HepG2 (cell line): ENCODE data around the gene ZKSCAN1. TPM values are rescaled to one million over a fixed set of nuclear protein-coding genes. Genes with fewer than 3 reads are reported as not detected.

Experiments
- GATA4 ChIP-seq: sonication (generic); IDR thresholded peaks from 2 replicates; pipeline ENCODE4 v1.6.1; 2016; ENCODE audit warnings: antibody characterized with exemption, low read depth, borderline replicate concordance
- GLI4 ChIP-seq: sonication (generic); formaldehyde crosslinking; IDR thresholded peaks from 2 replicates; pipeline ENCODE4 v1.5.1; 2020; ENCODE audit warnings: missing genetic modification reagents, mild to moderate bottlenecking, moderate library complexity, borderline replicate concordance
- HCFC1 ChIP-seq: fragments of 150-350 bp; IDR thresholded peaks from 2 replicates; pipeline ENCODE4 v1.6.1; 2014; ENCODE audit warnings: low read depth, low read length
- HOXA3 ChIP-seq: sonication (generic); formaldehyde crosslinking; IDR thresholded peaks from 2 replicates; pipeline ENCODE4 v1.5.0; 2020; ENCODE audit warnings: missing genetic modification reagents
- JARID2 ChIP-seq: sonication (generic); formaldehyde crosslinking; IDR thresholded peaks from 2 replicates; pipeline ENCODE4 v1.8.1; 2023; ENCODE audit warnings: missing genetic modification reagents, inconsistent platforms; ENCODE audit not compliant: insufficient replicate concordance
- MAF1 ChIP-seq: sonication (generic); formaldehyde crosslinking; IDR thresholded peaks from 2 replicates; pipeline ENCODE4 v1.5.0; 2020; ENCODE audit warnings: missing genetic modification reagents, borderline replicate concordance
- MED13 ChIP-seq: sonication (generic); formaldehyde crosslinking; IDR thresholded peaks from 2 replicates; pipeline ENCODE4 v1.5.0; 2020; ENCODE audit warnings: missing genetic modification reagents
- NFE2L1 ChIP-seq: sonication (generic); formaldehyde crosslinking; IDR thresholded peaks from 2 replicates; pipeline ENCODE4 v1.4.0; 2020; ENCODE audit warnings: missing genetic modification reagents, mild to moderate bottlenecking, borderline replicate concordance
- NFKB2 ChIP-seq: sonication (generic); formaldehyde crosslinking; IDR thresholded peaks from 2 replicates; pipeline ENCODE4 v1.4.0; 2020; ENCODE audit warnings: missing genetic modification reagents, borderline replicate concordance
- POLR2A ChIP-seq, 2 experiments: IDR thresholded peaks; 2 replicates each; pipeline ENCODE4 v1.6.1; 2011; ENCODE audit warnings: low read depth in 2 of 2, low read length in 2 of 2, mild to moderate bottlenecking in 1 of 2, moderate library complexity in 1 of 2; ENCODE audit not compliant: insufficient read depth in 1 of 2
- RAD21 ChIP-seq: fragments of 450-650 bp; formaldehyde crosslinking; IDR thresholded peaks from 2 replicates; pipeline ENCODE4 v1.5.0; 2020; ENCODE audit warnings: mild to moderate bottlenecking
- RFX5 ChIP-seq: IDR thresholded peaks from 2 replicates; pipeline ENCODE4 v1.6.1; 2011; ENCODE audit warnings: low read depth, low read length, improper control_type of control experiment
- SATB2 ChIP-seq: sonication (generic); formaldehyde crosslinking; IDR thresholded peaks from 2 replicates; pipeline ENCODE4 v1.5.0; 2020; ENCODE audit warnings: missing genetic modification reagents
- THAP11 ChIP-seq: IDR thresholded peaks from 2 replicates; pipeline ENCODE4 v1.6.1; 2016; ENCODE audit warnings: missing biosample characterization, missing genetic modification reagents
- ZEB1 ChIP-seq: IDR thresholded peaks from 2 replicates; pipeline ENCODE4 v1.6.1; 2012; ENCODE audit warnings: mild to moderate bottlenecking, low read depth, inconsistent platforms; ENCODE audit not compliant: insufficient replicate concordance
- ZFY ChIP-seq: sonication (generic); formaldehyde crosslinking; IDR thresholded peaks from 2 replicates; pipeline ENCODE4 v1.4.0; 2020; ENCODE audit warnings: missing genetic modification reagents
- ZNF572 ChIP-seq: sonication (generic); formaldehyde crosslinking; IDR thresholded peaks from 2 replicates; pipeline ENCODE4 v1.5.1; 2020; ENCODE audit warnings: mild to moderate bottlenecking, missing genetic modification reagents
- ZNF652 ChIP-seq: IDR thresholded peaks from 2 replicates; pipeline ENCODE4 v1.6.1; 2016; ENCODE audit warnings: low read depth, borderline replicate concordance
- ZNF674 ChIP-seq: sonication (generic); formaldehyde crosslinking; IDR thresholded peaks from 2 replicates; pipeline ENCODE4 v1.5.0; 2020; ENCODE audit warnings: low read depth, mild to moderate bottlenecking, missing genetic modification reagents
- ZSCAN20 ChIP-seq: sonication (generic); formaldehyde crosslinking; IDR thresholded peaks from 2 replicates; pipeline ENCODE4 v1.4.0; 2020; ENCODE audit warnings: missing genetic modification reagents, mild to moderate bottlenecking, borderline replicate concordance
- polyA plus RNA-seq, 8 experiments: library from polyadenylated mRNA; depleted of rRNA in 3 of 8; stranded (reverse) in 7 of 8; unstranded in 1 of 8; fragments of >200 nt; fragmentation: Illumina TruSeq in 4 of 8; extraction: Trizol in 4 of 8; gene quantifications; 2 replicates each; pipeline versions ENCODE4 v1.2.1 to v1.2.3, GENCODE V29; 2011 to 2016; ENCODE audit warnings: low read depth in 4 of 8, missing spikeins in 1 of 8, mixed read lengths in 1 of 8; ENCODE audit not compliant: insufficient read depth in 1 of 8
- total RNA-seq, 5 experiments: library from RNA; depleted of rRNA; stranded (reverse); fragments of >200 nt; fragmentation: Illumina TruSeq; extraction: Trizol; gene quantifications; 2 replicates each; pipeline ENCODE4 v1.2.3, GENCODE V29; 2016; ENCODE audit warnings: low read depth in 1 of 5
- TF ChIP-seq, protein P1 (sequence below): sonication (generic); formaldehyde crosslinking; IDR thresholded peaks from 2 replicates; pipeline ENCODE4 v1.5.0; 2020; ENCODE audit warnings: mild to moderate bottlenecking, missing genetic modification reagents, borderline replicate concordance
- TF ChIP-seq, protein P2 (sequence below): sonication (generic); formaldehyde crosslinking; IDR thresholded peaks from 2 replicates; pipeline ENCODE4 v1.4.0; 2020; ENCODE audit warnings: missing genetic modification reagents
- TF ChIP-seq, protein P3 (sequence below): sonication (generic); formaldehyde crosslinking; IDR thresholded peaks from 2 replicates; pipeline ENCODE4 v1.4.0; 2020; ENCODE audit warnings: missing genetic modification reagents, low read depth, mild to moderate bottlenecking, borderline replicate concordance

Gene ZKSCAN1
- total and polyA plus RNA-seq, 2 of the 13 experiments (the other 11 are each of a cell fraction or from before 2014, with no cell fraction given) = 46.4 to 60.6 TPM

DNA sequence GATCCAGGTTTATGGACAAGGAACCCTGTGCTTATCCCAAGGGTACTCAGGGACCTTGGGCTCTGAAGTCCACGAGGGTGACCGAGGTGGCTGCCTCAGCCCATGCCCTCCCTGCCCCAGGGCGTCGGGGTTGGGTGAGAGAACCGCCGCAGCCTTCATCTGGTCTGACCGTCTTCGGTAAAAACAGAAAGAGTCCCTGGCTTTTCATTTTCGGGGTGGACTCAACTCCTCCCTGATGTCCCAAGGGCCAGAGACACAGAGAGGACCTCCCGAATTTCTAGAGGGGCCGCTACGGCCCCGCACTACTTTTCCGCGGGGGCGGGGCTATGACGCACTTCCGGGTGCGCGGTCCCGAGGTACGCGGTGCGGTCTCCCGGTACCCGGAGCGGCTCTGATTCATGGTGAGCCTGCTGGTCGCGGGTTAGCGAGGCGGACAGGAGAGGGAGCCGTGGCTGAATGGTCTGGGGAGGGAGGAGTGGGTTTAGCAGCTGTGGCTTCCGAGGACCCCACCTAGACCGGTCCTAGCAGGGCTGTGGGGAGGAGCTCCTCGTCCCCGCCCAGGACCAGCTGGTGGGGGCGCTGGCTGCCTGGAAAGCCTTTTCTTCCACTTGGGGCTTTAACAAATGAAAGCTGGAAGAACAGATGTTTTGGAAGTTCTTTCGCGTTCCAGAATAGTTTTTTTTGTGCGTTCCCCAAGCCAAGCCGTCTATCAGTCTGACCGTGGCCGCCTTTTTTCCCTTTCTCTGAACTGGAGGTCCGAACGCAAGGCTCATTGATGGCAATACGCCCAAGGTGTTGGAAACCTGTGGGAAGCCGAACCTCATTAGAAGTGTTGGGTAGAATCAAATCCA lies 34.3 kb downstream of the ZKSCAN1 start, which contains the start of gene ZSCAN21 (continued):
- TF ChIP-seq NFE2L1 (CRISPR knock-in tag) (no peak), SATB2 (CRISPR knock-in tag) (no peak), POLR2A (IDR thresholded peaks at IDR 0.05; ENCODE audit: insufficient read depth in 1 of 2, low read depth in 2 of 2, low read length in 2 of 2) (peak; percentile 73 to 75), MAF1 (CRISPR knock-in tag) (0 out of 2 replicates have a peak, but pooled peaks have one; percentile 69), MED13 (peak; percentile 51; the same call in 1 of the 2 replicates), THAP11 (peak; percentile 83), ZSCAN20 (CRISPR knock-in tag) (0 out of 2 replicates have a peak, but pooled peaks have one; percentile 39), ZFY (CRISPR knock-in tag) (peak; percentile 52), GLI4 (CRISPR knock-in tag) (no peak), JARID2 (CRISPR knock-in tag) (no peak), GATA4 (peak; percentile 32; the same call in 1 of the 2 replicates), ZNF572 (CRISPR knock-in tag) (no peak), NFKB2 (CRISPR knock-in tag) (peak; percentile 75; the same call in 1 of the 2 replicates), ZEB1 (peak; percentile 43), ZNF652 (CRISPR knock-in tag) (no peak), RAD21 (CRISPR knock-in tag) (no peak), ZNF674 (no peak), HCFC1 (peak; percentile 25; the same call in 1 of the 2 replicates), RFX5 (0 out of 2 replicates have a peak, but pooled peaks have one; percentile 28), HOXA3 (CRISPR knock-in tag) (peak; percentile 92)
- TF ChIP-seq, protein P1, sequence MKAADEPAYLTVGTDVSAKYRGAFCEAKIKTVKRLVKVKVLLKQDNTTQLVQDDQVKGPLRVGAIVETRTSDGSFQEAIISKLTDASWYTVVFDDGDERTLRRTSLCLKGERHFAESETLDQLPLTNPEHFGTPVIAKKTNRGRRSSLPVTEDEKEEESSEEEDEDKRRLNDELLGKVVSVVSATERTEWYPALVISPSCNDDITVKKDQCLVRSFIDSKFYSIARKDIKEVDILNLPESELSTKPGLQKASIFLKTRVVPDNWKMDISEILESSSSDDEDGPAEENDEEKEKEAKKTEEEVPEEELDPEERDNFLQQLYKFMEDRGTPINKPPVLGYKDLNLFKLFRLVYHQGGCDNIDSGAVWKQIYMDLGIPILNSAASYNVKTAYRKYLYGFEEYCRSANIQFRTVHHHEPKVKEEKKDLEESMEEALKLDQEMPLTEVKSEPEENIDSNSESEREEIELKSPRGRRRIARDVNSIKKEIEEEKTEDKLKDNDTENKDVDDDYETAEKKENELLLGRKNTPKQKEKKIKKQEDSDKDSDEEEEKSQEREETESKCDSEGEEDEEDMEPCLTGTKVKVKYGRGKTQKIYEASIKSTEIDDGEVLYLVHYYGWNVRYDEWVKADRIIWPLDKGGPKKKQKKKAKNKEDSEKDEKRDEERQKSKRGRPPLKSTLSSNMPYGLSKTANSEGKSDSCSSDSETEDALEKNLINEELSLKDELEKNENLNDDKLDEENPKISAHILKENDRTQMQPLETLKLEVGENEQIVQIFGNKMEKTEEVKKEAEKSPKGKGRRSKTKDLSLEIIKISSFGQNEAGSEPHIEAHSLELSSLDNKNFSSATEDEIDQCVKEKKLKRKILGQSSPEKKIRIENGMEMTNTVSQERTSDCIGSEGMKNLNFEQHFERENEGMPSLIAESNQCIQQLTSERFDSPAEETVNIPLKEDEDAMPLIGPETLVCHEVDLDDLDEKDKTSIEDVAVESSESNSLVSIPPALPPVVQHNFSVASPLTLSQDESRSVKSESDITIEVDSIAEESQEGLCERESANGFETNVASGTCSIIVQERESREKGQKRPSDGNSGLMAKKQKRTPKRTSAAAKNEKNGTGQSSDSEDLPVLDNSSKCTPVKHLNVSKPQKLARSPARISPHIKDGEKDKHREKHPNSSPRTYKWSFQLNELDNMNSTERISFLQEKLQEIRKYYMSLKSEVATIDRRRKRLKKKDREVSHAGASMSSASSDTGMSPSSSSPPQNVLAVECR (CRISPR knock-in tag) = peak; percentile 85
- TF ChIP-seq, protein P2, sequence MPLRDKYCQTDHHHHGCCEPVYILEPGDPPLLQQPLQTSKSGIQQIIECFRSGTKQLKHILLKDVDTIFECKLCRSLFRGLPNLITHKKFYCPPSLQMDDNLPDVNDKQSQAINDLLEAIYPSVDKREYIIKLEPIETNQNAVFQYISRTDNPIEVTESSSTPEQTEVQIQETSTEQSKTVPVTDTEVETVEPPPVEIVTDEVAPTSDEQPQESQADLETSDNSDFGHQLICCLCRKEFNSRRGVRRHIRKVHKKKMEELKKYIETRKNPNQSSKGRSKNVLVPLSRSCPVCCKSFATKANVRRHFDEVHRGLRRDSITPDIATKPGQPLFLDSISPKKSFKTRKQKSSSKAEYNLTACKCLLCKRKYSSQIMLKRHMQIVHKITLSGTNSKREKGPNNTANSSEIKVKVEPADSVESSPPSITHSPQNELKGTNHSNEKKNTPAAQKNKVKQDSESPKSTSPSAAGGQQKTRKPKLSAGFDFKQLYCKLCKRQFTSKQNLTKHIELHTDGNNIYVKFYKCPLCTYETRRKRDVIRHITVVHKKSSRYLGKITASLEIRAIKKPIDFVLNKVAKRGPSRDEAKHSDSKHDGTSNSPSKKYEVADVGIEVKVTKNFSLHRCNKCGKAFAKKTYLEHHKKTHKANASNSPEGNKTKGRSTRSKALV (CRISPR knock-in tag) = peak; percentile 31; the same call in 1 of the 2 replicates
- TF ChIP-seq, protein P3, sequence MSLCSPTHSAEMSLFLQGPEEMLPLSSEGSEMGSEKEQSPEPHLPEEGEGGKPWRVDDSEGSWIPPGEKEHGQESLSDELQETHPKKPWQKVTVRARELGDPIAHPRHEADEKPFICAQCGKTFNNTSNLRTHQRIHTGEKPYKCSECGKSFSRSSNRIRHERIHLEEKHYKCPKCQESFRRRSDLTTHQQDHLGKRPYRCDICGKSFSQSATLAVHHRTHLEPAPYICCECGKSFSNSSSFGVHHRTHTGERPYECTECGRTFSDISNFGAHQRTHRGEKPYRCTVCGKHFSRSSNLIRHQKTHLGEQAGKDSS (CRISPR knock-in tag) = peak; percentile 45; the same call in 1 of the 2 replicates
